Colon (tissue), 2 donors: ENCODE measurements around the gene TEX28.
A peak's percentile ranks its signal among the peaks of the same experiment; 100 is the strongest.
"Not testable (repeated sequence)": the region's sequence is repeated elsewhere in the genome, so short reads cannot be mapped to it uniquely, and the experiment has no call there.

Experiments
- FAIRE-seq: peaks from 2 replicates; lab custom pipeline; 2012; peaks lifted over from hg19 to GRCh38; lab: Jason Lieb, UNC
- donor health status: control.
- donor health status: control.

Gene TEX28

GRCh38 chrX:154294791-154295574, at the start of gene TEX28:
Gene TEX28 (minus strand): TSS chrX:154295124. CDS start chrX:154292117, 3,007 bp downstream.
- FAIRE-seq, result no peak

GRCh38 chrX:154343620-154344019, 48.7 kb upstream of the TEX28 start:
- peak; percentile 79 for FAIRE-seq

GRCh38 chrX:154343063-154343462, 48.1 kb upstream of the TEX28 start:
- FAIRE-seq, result peak; percentile 95

GRCh38 chrX:154341399-154342298, 46.7 kb upstream of the TEX28 start:
- FAIRE-seq, result not testable (repeated sequence)

GRCh38 chrX:154334496-154334895, 39.6 kb upstream of the TEX28 start:
- FAIRE-seq, result no peak

- no peak for FAIRE-seq
Measured at GRCh38 chrX:154333837-154334271, 38.9 kb upstream of the TEX28 start.

GRCh38 chrX:154333116-154333515, 38.2 kb upstream of the TEX28 start:
- no peak for FAIRE-seq

GRCh38 chrX:154332561-154332960, 37.6 kb upstream of the TEX28 start:
- no peak for FAIRE-seq

GRCh38 chrX:154329294-154329693, 34.4 kb upstream of the TEX28 start:
- no peak for FAIRE-seq

- FAIRE-seq, result no peak
Measured at GRCh38 chrX:154328646-154329045, 33.7 kb upstream of the TEX28 start.

- FAIRE-seq, result no peak
Measured at GRCh38 chrX:154327038-154327820, 32.3 kb upstream of the TEX28 start.

GRCh38 chrX:154325541-154325940, 30.6 kb upstream of the TEX28 start:
- no peak for FAIRE-seq

GRCh38 chrX:154323537-154323936, 28.6 kb upstream of the TEX28 start:
- no peak for FAIRE-seq

GRCh38 chrX:154322890-154323289, 28.0 kb upstream of the TEX28 start:
- FAIRE-seq, result no peak

GRCh38 chrX:154321594-154321993, 26.7 kb upstream of the TEX28 start:
- no peak for FAIRE-seq

- FAIRE-seq, result no peak
Measured at GRCh38 chrX:154321152-154321551, 26.2 kb upstream of the TEX28 start.

GRCh38 chrX:154320406-154320805, 25.5 kb upstream of the TEX28 start:
- no peak for FAIRE-seq

GRCh38 chrX:154317391-154317995, 22.6 kb upstream of the TEX28 start:
- FAIRE-seq, result no peak

GRCh38 chrX:154315416-154315815, 20.5 kb upstream of the TEX28 start:
- no peak for FAIRE-seq

- FAIRE-seq, result no peak
Measured at GRCh38 chrX:154313147-154313546, 18.2 kb upstream of the TEX28 start.

GRCh38 chrX:154312116-154312515, 17.2 kb upstream of the TEX28 start:
- FAIRE-seq, result no peak
